ENCODE measurements around the gene MAB21L3.

DNA sequence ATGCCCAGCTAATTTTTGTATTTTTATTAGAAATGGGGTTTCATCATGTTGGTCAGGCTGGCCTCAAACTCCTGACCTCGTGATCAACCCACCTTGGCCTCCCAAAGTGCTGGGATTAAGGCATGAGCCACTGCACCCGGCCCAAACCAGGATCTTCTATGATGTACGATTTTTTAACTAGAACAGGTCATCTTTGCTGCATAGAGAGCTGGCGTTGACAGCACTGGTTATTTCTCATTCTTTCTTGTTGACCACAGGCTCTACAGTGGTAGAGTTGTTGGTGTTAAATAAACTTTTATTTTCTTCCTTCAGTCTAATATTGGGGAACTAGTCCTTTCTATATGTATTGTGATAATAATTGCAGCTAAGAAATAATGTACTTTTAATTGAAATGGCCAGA, 3.8 kb upstream of the MAB21L3 start:
- TF ChIP-seq, protein P1, sequence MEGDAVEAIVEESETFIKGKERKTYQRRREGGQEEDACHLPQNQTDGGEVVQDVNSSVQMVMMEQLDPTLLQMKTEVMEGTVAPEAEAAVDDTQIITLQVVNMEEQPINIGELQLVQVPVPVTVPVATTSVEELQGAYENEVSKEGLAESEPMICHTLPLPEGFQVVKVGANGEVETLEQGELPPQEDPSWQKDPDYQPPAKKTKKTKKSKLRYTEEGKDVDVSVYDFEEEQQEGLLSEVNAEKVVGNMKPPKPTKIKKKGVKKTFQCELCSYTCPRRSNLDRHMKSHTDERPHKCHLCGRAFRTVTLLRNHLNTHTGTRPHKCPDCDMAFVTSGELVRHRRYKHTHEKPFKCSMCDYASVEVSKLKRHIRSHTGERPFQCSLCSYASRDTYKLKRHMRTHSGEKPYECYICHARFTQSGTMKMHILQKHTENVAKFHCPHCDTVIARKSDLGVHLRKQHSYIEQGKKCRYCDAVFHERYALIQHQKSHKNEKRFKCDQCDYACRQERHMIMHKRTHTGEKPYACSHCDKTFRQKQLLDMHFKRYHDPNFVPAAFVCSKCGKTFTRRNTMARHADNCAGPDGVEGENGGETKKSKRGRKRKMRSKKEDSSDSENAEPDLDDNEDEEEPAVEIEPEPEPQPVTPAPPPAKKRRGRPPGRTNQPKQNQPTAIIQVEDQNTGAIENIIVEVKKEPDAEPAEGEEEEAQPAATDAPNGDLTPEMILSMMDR (IDR thresholded peaks at IDR 0.05) = no peak
- TF ChIP-seq POLR2A (IDR thresholded peaks at IDR 0.05) = no peak

Measured in adrenal gland (tissue), 5 donors.